Measurements from ENCODE around the gene AEBP2.

DNA sequence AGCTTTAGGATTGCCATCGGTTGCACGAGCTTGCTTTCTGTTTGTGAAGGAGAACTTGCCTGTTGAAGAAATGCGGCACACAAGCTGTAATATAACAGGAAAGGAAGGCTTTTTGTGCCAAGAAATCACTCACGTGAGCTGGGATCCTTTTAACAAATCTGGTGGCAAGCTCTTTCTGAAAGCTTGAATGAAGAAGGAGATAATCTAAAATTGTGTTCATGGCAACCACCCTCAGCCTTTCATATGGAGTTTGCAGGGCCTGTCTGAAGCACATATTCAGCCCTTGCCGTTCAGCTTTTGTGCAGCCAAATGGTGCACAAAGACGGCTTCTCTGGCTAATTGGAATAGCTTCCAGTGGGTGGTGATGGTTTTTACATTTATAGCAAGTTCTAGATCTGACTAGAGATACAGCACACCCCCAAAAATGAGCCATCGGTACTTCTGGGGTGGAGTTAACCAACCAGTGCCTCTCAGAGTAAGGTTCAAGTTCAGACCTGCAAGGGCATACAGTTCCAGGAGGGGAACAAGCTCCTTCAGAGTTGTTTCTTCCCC, 107.4 kb downstream of the AEBP2 start:
- TF ChIP-seq EP300 (IDR thresholded peaks at IDR 0.05) (no peak), POLR2AphosphoS5 (IDR thresholded peaks at IDR 0.05) (no peak), POLR2A (IDR thresholded peaks at IDR 0.05) (no peak)
- TF ChIP-seq, protein P1, sequence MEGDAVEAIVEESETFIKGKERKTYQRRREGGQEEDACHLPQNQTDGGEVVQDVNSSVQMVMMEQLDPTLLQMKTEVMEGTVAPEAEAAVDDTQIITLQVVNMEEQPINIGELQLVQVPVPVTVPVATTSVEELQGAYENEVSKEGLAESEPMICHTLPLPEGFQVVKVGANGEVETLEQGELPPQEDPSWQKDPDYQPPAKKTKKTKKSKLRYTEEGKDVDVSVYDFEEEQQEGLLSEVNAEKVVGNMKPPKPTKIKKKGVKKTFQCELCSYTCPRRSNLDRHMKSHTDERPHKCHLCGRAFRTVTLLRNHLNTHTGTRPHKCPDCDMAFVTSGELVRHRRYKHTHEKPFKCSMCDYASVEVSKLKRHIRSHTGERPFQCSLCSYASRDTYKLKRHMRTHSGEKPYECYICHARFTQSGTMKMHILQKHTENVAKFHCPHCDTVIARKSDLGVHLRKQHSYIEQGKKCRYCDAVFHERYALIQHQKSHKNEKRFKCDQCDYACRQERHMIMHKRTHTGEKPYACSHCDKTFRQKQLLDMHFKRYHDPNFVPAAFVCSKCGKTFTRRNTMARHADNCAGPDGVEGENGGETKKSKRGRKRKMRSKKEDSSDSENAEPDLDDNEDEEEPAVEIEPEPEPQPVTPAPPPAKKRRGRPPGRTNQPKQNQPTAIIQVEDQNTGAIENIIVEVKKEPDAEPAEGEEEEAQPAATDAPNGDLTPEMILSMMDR (IDR thresholded peaks at IDR 0.05) = no peak

Measured in gastroesophageal sphincter (tissue), 3 donors.